IPS DF 4.7 (cell line): ENCODE results near the gene BEAN1.

Experiments
- DNase-seq: peaks from one replicate; pipeline ENCODE4 v3.0.0-alpha.2; 2013; ENCODE audit warnings: low spot score; ENCODE audit errors: extremely low read depth

BEAN1 gene

DNA sequence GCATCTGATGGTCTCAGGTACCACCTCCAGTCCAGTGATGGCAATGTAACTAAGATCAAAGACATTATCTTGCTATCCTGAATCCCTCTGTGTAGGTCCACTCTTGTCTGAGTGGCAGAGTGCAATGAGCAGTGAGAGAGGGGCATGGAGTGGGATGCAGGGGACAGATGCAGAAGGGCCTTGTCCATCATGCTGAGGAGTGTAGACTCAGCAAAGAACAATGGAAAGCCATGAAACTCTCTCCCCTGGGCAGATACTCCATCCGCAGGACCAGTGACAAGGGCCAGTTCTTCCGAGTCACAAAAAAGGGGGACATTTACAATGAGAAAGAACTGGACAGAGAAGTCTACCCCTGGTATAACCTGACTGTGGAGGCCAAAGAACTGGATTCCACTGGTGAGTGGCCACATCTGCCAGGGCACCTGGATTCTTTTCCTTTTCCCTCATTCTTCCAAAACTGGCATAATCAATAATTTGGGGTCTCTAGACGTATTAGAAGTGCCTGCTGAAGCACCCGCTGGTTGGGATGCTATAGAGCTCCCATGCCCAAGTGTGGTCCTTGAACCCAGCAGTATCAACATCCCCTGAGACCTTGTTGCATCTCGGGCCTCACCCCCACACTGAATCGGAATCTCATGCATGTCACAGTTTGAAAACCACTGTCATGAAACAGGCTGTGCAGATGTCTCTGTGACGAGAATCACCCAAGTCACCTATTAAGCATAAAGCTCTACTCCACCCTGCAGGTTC, 31.1 kb upstream of the BEAN1 start:
- no peak for DNase-seq

DNA sequence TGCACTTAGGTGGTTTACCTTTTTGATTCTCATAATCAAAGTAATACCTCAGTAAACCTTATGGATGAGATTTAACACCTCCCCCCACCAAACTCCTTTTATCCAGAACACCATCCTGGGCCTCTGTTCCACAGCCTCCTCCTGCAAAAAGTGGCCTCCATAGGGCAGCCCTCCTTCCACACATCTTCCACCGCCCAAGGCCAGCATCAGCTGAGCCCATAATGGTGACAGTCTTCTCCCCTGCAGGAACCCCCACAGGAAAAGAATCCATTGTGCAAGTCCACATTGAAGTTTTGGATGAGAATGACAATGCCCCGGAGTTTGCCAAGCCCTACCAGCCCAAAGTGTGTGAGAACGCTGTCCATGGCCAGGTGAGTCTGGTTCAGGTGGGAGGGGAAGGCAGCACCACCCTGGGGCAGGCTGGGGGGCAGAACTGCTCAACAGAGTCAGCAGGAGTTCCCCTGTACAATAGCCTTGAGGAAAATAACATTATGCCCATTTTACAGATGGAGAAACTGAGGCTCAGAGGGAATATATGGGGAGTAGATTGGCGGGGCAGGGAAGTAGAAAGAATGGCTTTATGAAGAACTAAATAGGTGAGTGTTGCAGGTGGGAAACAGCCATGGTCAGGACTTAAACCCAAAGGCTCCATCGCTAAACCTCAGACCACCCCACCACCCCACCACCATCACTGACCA, 29.2 kb upstream of the BEAN1 start:
- no peak for DNase-seq

GRCh38 chr16:66399031-66399430, 28.1 kb upstream of the BEAN1 start:
- no peak for DNase-seq

DNA sequence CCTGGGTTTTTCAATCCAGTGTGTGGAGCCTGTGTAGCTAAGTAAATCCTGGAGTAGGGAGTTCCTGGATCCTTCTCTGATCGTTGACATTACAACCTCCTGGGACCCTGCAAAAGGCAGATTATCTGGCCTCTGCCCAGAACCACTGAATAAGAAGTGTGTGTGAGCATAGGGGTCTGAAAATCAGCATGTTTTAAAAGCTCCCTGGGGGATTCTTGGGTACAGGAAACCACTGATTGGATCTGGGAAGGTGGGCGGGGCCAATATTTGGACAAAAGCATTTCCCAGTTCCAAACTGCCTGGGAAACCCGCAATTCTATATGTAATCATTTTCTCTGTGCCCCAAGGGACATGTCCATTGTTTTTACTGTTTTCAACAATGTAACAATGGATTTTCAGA, 27.2 kb upstream of the BEAN1 start:
- DNase-seq = no peak

GRCh38 chr16:66400503-66401380, 26.4 kb upstream of the BEAN1 start:
- no peak for DNase-seq

- DNase-seq = no peak
Observed at GRCh38 chr16:66401610-66402009, 25.5 kb upstream of the BEAN1 start.

DNA sequence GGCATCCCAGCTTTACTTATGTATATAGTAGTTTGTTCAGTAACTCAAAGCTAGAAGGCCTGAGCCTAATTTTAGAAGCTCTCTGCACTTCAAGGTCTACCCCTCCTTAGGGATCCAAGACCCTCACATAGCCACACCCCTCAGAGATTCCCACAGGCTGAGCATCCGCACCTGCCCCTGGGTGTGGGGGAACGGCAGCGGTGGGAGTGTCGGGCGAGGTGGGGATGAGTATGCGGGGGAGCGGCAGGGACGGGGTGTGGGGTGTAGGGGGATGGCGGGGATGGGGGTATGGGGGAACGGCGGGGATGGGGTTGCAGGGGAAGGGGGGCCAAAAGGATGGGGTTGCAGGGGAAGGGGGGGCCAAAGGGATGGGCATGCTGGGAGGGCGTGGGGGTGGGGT, 24.9 kb upstream of the BEAN1 start:
- DNase-seq = no peak

- no peak for DNase-seq
Observed at GRCh38 chr16:66402591-66403230, 24.4 kb upstream of the BEAN1 start.

GRCh38 chr16:66403531-66404145, 23.5 kb upstream of the BEAN1 start:
- no peak for DNase-seq

DNA sequence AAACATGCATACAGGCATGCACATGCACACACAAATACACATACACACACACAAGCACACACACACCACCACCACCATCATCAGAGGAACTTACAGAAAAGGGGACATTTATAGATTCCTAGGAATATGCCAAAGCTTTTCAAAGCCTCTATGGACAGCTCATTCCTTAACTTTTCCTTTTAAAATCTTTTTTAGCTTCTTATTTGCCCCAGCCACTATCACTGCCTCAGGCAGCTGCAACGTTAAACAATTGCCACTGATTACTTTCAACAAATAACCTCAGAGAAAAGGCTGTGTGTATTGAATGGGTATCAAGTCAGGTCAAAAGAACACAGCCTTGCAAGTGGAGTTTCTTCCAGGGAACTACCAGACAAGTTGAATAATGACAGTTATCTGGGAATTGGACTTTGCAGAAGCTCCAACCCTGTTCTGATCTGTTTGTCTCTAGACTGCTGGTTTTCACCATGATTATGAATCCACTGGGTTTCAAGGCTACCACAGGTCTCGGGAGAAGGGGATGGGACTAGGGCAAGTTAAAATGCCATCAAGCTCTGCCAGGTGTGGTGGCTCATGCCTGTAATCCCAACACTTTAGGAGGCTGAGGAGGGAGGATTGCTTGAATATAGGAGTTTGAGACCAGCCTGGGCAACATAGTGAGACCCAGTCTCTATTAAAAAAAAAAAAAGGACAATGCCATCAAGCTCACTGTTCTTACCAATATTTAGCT, 21.9 kb upstream of the BEAN1 start:
- DNase-seq = no peak

GRCh38 chr16:66406534-66407221, 20.4 kb upstream of the BEAN1 start:
- peak; percentile 66 for DNase-seq

DNA sequence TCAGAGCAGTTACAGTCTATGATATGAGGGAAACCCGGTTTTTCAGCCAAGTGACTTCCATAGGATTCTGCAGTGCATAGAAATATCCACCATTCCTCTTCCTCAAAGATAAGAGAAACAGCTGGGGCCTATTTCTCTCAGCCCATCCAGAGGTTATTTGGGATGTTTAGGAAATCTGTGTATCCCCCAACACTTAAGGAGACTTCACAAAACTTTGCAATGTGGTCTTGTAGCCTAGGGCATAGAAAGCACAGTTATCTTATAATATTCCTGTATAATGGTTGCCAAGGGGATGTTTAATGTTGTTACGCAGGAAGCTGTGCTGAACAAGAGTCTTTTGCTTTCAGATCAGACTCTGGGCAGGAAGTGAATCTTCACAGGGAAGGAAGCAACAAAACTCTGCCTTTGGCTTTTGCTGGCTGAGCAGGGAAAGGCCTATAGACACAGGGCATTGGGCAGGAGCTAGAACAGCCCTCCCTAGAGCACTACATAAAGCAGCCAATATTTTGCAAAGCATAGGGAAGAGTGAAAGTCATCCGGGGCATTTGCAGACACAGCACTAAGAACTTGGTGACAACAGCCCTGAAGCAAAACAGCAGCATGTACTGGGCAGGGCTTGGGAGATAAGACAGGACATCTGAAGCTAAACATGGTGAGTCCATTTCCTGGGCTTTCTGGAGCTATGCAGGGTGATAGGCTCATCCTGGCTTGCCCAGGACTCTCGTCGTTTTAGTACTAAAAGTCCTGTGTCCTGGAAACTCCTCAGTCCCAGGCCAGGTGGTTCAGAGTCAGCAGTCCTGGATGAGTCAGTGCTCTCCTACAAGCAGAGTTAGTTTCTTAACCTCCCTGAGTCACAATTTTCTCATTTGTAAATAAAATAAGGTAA, 18.7 kb upstream of the BEAN1 start:
- no peak for DNase-seq

- no peak for DNase-seq
Observed at GRCh38 chr16:66409156-66409555, 17.9 kb upstream of the BEAN1 start.

DNA sequence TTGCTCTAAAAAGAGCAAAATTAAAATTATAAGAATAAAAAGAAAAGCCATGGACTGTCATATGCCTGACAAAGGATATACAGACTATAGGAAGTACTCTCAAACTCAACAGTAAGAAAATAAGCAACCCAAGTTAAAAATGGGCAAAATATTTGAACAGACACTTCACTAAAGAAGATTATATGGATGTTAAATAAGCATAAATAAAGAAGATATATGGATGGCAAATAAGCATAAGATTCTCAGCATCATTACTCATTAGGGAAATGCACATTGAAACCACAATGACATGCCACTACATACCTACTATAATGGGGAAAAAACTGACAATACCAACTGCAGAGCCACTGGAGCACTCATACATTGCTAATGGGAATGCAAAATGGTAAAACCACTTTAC, 14.9 kb upstream of the BEAN1 start:
- DNase-seq = no peak

GRCh38 chr16:66414891-66415290, 12.2 kb upstream of the BEAN1 start:
- DNase-seq = no peak

GRCh38 chr16:66416136-66416535, 11.0 kb upstream of the BEAN1 start:
- DNase-seq = no peak

- DNase-seq = no peak
Observed at GRCh38 chr16:66416939-66417700, 10.0 kb upstream of the BEAN1 start.
